ENCODE measurements around the gene TAF3.

- TF ChIP-seq REST (tag by site-specific recombination; IDR thresholded peaks at IDR 0.05) (no peak), MEIS1 (CRISPR knock-in tag; IDR thresholded peaks at IDR 0.05; ENCODE audit: borderline replicate concordance) (no peak), ZNF121 (tag by site-specific recombination; IDR thresholded peaks at IDR 0.05) (no peak), ZNF221 (tag by site-specific recombination; IDR thresholded peaks at IDR 0.05; ENCODE audit: borderline replicate concordance) (no peak), KLF9 (tag by site-specific recombination; IDR thresholded peaks at IDR 0.05; ENCODE audit: low read depth) (no peak), ZNF302 (tag by site-specific recombination; IDR thresholded peaks at IDR 0.05; ENCODE audit: low read depth) (no peak), ZBTB20 (tag by site-specific recombination; IDR thresholded peaks at IDR 0.05) (no peak), KLF8 (tag by site-specific recombination; IDR thresholded peaks at IDR 0.05) (no peak), CTCF (tag by site-specific recombination; IDR thresholded peaks at IDR 0.05) (no peak), KLF17 (tag by site-specific recombination; IDR thresholded peaks at IDR 0.05) (0 out of 2 replicates have a peak, but pooled peaks have one; percentile 18), REPIN1 (tag by site-specific recombination; IDR thresholded peaks at IDR 0.05; ENCODE audit: low read depth) (no peak), ELK4 (IDR thresholded peaks at IDR 0.05; ENCODE audit: borderline replicate concordance, low read depth, low read length) (no peak)
Measured at GRCh38 chr10:7945469-7946187, 127.3 kb downstream of the TAF3 start.

Measured in HEK293 (cell line).